ENCODE data around the gene ZNF774. TPM values are rescaled to one million over a fixed set of nuclear protein-coding genes. Genes with fewer than 3 reads are reported as not detected.

The ZNF774 gene
- total and polyA plus RNA-seq, 2 of the 13 experiments (the other 11 are each of a cell fraction or from before 2014, with no cell fraction given), result 0.59 to 1.4 TPM

- TF ChIP-seq TSC22D2 (CRISPR knock-in tag; IDR thresholded peaks at IDR 0.05; ENCODE audit: borderline replicate concordance) (0 out of 2 replicates have a peak, but pooled peaks have one; percentile 74), MED1 (CRISPR knock-in tag; IDR thresholded peaks at IDR 0.05) (peak; percentile 29; the same call in 1 of the 2 replicates), THRA (CRISPR knock-in tag; IDR thresholded peaks at IDR 0.05; ENCODE audit: borderline replicate concordance) (peak; percentile 47; the same call in 1 of the 2 replicates), KDM3A (CRISPR knock-in tag; IDR thresholded peaks at IDR 0.05; ENCODE audit: low read depth) (peak; percentile 59; the same call in 1 of the 2 replicates), ARID3A (IDR thresholded peaks at IDR 0.05; ENCODE audit: low read depth, low read length) (0 out of 2 replicates have a peak, but pooled peaks have one; percentile 27), ZFY (CRISPR knock-in tag; IDR thresholded peaks at IDR 0.05) (peak; percentile 34; the same call in 1 of the 2 replicates), MBNL3 (CRISPR knock-in tag; conservative IDR thresholded peaks at IDR 0.05) (no peak), ZNF256 (CRISPR knock-in tag; conservative IDR thresholded peaks at IDR 0.05) (peak; percentile 98), ZNF749 (CRISPR knock-in tag; IDR thresholded peaks at IDR 0.05; ENCODE audit: borderline replicate concordance) (no peak), ZBTB38 (CRISPR knock-in tag; IDR thresholded peaks at IDR 0.05) (0 out of 2 replicates have a peak, but pooled peaks have one; percentile 17), SALL1 (CRISPR knock-in tag; IDR thresholded peaks at IDR 0.05) (peak; percentile 52), ZFP62 (CRISPR knock-in tag; IDR thresholded peaks at IDR 0.05) (no peak), HMGXB3 (CRISPR knock-in tag; IDR thresholded peaks at IDR 0.05; ENCODE audit: borderline replicate concordance) (peak; percentile 24; the same call in 1 of the 2 replicates), YY1 (IDR thresholded peaks at IDR 0.05; ENCODE audit: insufficient read depth, insufficient replicate concordance, low read depth, low read length) (peak; percentile 47)
These were observed 31.8 kb upstream of the ZNF774 start (continued) for GRCh38 chr15:90320062-90320884.
